NCI-H526 (cell line): ENCODE measurements around the gene CST9L.
"Not testable (repeated sequence)": the region's sequence is repeated elsewhere in the genome, so short reads cannot be mapped to it uniquely, and the experiment has no call there.

Source experiments
- DNase-seq, 2 experiments: peaks; one replicate each; lab custom pipeline; 2025; lab: John Stamatoyannopoulos, UW

The CST9L gene

DNA sequence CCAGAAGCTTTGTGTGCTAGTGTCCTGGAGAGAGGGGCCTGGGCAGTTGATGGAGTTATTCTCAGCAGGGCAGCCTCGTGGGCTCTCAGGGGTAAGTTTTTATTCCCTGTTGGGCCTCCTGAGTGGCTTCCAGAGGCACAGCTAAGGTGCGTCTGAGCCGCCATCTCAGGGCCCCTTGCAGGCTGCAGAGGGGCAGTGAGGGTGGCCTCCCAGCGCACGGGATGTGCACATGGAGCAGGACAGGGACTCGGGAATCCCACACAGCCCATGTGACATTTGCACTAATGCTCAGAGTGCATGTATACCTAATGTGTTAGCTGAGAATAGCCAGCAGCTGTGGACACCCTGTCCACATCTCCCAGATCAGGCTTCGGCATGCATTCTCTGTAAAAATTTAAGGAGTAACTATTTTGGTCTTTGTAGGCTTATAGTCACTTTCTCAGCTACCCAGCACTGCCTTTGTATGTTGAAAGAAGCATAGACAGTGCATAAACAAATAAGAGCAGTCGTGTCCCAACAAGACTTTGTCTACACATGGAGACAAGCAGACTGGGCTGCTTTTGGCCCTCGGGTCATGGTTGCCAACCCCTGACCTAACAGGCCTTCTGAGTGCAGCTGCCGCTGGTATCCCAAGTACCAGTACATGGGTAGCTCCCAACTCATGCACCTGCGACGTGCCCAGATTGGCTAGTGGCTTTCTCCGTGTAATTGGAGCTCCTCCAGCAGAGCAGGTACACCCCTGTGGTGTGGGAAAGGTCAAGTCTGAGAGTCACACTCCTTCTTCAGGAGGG, 18.6 kb upstream of the CST9L start:
- no peak for DNase-seq

GRCh38 chr20:23585808-23586734, 17.8 kb upstream of the CST9L start:
- no peak for DNase-seq

DNA sequence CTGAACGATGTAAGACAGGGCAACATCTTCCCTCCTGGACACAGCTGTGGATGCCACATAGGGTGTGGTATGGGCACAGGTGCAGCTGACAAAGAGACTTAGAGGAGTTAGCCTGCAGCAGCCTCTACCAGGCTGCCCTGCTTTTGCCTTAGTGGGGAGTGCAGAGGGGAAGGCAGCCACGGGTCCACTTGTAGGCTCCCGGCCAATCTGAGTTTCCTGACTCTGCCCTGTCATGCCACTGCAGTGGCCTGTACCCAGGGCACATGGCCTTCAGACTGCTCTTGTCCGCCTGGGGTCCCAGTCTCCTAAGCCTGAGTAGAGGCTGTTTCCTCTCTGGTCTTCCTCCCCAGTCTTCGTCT, 17.1 kb upstream of the CST9L start:
- DNase-seq, result no peak

- no peak for DNase-seq
These were observed 16.3 kb upstream of the CST9L start for GRCh38 chr20:23584434-23585199.

GRCh38 chr20:23583526-23583925, 15.2 kb upstream of the CST9L start:
- DNase-seq, result no peak

DNA sequence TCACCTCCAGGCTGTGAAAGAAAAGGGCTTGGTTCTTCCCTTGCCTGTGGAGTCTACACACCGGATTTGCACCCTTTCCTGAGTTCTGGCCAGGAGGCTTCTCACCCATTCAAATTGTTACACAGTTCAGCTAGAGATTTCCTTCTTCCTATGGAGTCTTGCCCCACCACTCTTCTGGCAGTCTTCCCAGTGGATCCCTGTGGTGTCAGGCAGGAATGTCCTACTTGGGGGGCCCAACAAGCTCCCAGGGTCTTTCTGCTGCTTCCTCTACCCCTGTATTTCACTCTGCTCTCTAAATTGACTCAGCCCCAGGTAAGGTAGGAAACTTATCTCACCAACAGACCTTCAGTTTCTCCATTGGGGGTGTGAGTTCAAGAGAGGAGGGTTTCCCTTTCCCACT, 14.0 kb upstream of the CST9L start:
- DNase-seq, result no peak

DNA sequence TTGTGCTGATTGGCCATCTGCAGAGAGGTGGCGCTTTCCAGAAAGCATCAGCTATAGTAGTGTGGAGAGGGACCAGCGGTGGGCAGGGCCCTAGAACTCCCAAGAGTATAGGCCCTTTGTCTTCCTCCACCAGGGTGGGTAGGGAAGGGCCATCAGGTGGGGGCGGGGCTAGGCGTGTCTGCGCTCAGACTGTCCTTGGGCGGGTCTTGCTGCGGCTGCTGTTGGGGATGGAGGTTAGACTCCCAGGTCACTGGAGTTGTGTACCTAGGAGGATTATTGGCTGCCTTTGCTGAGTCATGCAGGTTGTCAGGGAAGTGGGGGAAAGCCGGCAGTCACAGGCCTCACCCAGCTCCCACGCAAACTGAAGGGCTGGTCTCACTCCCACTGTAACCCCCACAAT, 13.5 kb upstream of the CST9L start:
- DNase-seq, result not testable (repeated sequence)

- no peak for DNase-seq
These were observed 6.7 kb upstream of the CST9L start for GRCh38 chr20:23574977-23575376.

DNA sequence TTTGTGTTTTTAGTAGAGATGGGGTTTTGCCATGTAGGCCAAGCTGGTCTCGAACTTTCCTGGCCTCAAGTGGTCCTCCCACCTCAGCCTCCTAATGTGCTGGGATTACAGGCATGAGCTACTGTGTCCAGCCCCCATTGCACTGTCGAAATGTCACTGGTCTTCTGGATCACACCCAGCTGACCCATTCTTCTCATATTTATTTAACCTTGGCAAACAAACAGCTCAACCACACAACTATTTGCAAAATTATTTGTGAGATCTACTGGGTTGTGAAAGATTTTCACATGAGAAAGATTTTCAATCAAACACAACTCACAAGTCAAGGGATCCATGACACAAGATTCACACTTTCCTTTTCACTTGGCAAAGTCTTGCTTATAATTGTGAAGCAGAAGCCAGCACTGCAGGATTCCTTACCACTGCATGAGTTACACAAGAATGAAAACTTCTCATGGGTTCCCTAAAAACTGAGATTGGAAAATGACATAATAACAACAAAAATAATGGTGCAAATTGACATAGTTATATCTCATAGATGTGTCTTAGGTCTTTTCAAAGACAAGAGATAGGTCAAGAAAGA, 2.0 kb upstream of the CST9L start:
- no peak for DNase-seq

DNA sequence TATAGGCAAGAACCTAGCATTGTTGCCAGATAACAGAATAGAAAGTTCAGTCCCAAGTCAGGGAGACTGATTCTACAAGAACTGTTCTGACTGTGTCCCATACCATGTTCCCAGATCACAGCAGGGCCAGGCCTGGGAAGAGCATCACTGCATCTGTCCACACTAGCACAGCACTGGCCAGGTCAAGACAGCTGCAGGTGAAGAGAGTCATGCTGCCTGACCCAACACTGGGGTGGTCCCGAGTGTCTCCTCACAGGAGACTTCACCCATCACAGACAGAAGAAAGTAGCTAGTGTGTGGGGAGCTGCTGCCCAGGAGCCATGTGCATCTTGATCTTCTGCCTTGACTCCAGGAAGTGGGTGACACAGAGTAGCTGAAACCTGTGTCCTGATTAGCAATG, 1.3 kb upstream of the CST9L start:
- DNase-seq, result no peak

- DNase-seq, result no peak
These were observed 667 bp upstream of the CST9L start for GRCh38 chr20:23568971-23569330.

- DNase-seq, result no peak
These were observed 1.9 kb downstream of the CST9L start for GRCh38 chr20:23566199-23566932.

GRCh38 chr20:23565503-23566045, 2.7 kb downstream of the CST9L start:
- DNase-seq, result no peak

DNA sequence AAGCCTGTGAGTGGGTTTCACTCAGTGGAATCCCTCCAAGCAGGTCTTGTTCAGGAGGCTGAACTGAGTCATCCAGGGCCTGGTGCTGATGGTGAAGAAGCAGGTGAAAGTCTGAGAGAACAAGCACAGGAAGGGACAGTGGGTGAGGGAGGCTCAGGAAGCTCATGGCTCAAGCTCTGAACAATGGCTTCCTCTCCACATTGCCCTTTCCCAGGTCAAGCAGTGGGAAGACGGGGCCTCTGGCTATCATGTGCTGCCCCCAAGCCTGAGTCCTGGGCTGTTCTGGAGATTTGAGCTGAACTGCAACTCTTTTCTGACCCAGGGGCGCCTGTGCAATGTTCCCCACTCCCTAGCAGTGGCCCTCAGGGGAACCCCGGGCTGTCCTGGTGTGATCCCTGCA, 3.4 kb downstream of the CST9L start:
- DNase-seq, result no peak

DNA sequence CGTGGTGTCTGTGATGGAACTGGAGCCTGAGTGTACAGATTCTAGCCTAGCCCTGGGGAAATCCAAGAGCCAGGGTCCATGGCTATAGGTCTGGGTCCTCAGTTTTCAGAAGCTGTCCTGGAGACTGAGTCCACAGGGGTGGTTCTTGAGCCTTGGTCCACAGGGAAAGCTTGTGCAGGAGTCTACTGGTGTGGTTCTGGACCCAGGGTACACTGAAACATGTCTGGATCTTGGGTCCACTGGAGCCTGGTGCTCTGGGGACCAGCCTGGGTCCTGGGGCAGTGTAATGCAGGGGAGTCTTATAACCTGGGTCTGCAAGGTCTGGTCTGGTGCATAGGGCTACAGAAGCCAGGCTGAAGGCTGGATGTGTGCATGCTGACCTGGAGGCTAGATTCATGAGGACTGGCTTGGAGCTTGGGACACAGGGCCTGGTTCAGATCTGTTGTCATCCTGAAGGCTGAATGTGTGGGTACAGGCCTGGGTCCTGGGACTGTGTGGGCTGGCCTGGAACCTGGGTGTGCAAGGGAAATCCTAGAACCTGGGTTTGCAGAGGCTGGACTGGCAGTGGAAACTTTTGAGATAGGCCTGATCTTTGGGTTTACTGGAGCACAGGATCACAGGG, 5.5 kb downstream of the CST9L start:
- no peak for DNase-seq

DNA sequence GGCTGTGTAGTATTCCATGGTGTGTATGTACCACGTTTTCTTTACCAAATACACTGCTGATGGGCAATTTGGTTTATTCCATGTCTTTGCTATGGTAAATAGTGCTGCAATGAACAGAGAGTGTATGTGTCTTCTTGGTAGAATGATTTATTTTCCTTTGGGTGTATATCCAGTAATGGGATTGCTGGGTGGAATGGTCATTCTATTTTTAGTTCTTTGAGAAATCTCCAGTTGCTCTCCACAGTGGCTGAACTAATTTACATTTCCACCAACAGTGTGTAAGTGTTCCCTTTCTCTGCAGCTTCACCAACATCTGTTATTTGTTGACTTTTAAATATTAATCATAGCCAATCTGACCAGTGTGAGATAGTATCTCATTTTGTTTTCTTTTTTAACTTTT, 13.9 kb downstream of the CST9L start:
- no peak for DNase-seq

- no peak for DNase-seq
These were observed 16.5 kb downstream of the CST9L start for GRCh38 chr20:23551786-23552185.

DNA sequence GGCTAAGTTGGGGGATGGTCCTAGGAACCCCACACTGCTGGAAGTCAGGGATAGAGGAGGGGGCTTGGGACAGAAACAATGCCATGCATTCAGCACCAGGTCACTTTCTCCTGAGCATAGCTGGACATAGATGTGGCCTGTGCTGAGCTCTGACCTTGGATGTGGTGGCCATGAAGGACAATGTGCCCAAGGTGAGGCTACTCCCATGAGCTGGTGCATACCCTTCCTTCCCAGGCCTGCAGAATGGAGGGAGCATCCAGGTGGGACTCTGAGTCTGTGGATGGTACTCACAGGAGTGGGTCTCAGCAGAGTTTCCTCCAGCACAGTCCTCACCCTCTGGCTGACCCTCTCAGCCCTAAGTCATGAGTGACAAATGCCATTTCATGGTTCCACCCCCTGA, 16.9 kb downstream of the CST9L start:
- no peak for DNase-seq

- no peak for DNase-seq
These were observed 18.1 kb downstream of the CST9L start for GRCh38 chr20:23550227-23550626.

- no peak for DNase-seq
These were observed 19.9 kb downstream of the CST9L start for GRCh38 chr20:23548408-23548807.

- DNase-seq, result no peak
These were observed 20.7 kb downstream of the CST9L start for GRCh38 chr20:23547613-23548012.
